ENCODE measurements around the gene DOCK1.

GRCh38 chr10:127034790-127035189, 129.6 kb downstream of the DOCK1 start:
- TF ChIP-seq CTCF (IDR thresholded peaks at IDR 0.05; ENCODE audit: low read depth, low read length) (no peak), POLR2A (IDR thresholded peaks at IDR 0.05; ENCODE audit: extremely low read depth, insufficient read length) (no peak), MYC (IDR thresholded peaks at IDR 0.05; ENCODE audit: low read depth, low read length) (no peak), MAX (IDR thresholded peaks at IDR 0.05; ENCODE audit: low read depth, low read length) (no peak)

All from NB4 (cell line).